ENCODE results near the gene THEM5.

The THEM5 gene

GRCh38 chr1:151838222-151839081 lies 15.1 kb downstream of the THEM5 start:
- peak overlapping the region in 5 of 11 experiments; percentile 23 to 41 (median 32); a peak in 5 of 22 replicates for H3K27ac ChIP-seq
- no peaks in the 10 kb centered on the region for H3K36me3 ChIP-seq
- H3K4me1 ChIP-seq, result peaks cover 53 to 70% (median 65%) of the 10 kb centered on the region in 10 experiments
- peak overlapping the region; percentile 92 to 100 (median 98) for H3K4me2 ChIP-seq
- H3K9ac ChIP-seq, result peak overlapping the region; percentile 24 to 70 (median 60); a peak in 21 of 22 replicates
- H3K9me3 ChIP-seq (replicated peaks in 1 of 11), result no peaks in the 10 kb centered on the region
- H3K4me3 ChIP-seq, result peak overlapping the region; percentile 47 to 72 (median 60)
- H4K20me1 ChIP-seq, result peaks cover 0 to 38% (median 19%) of the 10 kb centered on the region in 11 experiments; a peak in 13 of 22 replicates
- no peak for TF ChIP-seq Cebpa-rat (IDR thresholded peaks at IDR 0.05)
- peaks cover 42 to 75% (median 61%) of the 10 kb centered on the region in 11 experiments for H3K27me3 ChIP-seq

- H3K27ac ChIP-seq, result peak overlapping the region in 2 of 11 experiments; percentile 35 to 41; a peak in 2 of 22 replicates
- peak overlapping the region; percentile 47 to 72 (median 60) for H3K4me3 ChIP-seq
- peak overlapping the region; percentile 92 to 100 (median 98) for H3K4me2 ChIP-seq
- peaks cover 42 to 72% (median 61%) of the 10 kb centered on the region in 11 experiments for H3K27me3 ChIP-seq
- no peaks in the 10 kb centered on the region for H3K9me3 ChIP-seq (replicated peaks in 1 of 11)
- peaks cover 59 to 74% (median 70%) of the 10 kb centered on the region in 10 experiments for H3K4me1 ChIP-seq
- TF ChIP-seq Cebpa-rat (IDR thresholded peaks at IDR 0.05), result no peak
- peak overlapping the region; percentile 24 to 70 (median 60); a peak in 20 of 22 replicates for H3K9ac ChIP-seq
- no peaks in the 10 kb centered on the region for H3K36me3 ChIP-seq
- peaks cover 0 to 38% (median 19%) of the 10 kb centered on the region in 11 experiments; a peak in 13 of 22 replicates for H4K20me1 ChIP-seq
Measured at GRCh38 chr1:151837884-151838221, 15.7 kb downstream of the THEM5 start.

- H3K9ac ChIP-seq, result peak overlapping the region in 2 of 11 experiments; percentile 17 to 70; a peak in 1 of 22 replicates
- H3K36me3 ChIP-seq, result no peaks in the 10 kb centered on the region
- H4K20me1 ChIP-seq, result peaks cover 0 to 38% (median 19%) of the 10 kb centered on the region in 11 experiments; a peak in 13 of 22 replicates
- H3K27ac ChIP-seq, result no peak overlapping the region; a peak in 1 of 22 replicates
- no peaks in the 10 kb centered on the region for H3K9me3 ChIP-seq (replicated peaks in 1 of 11)
- peaks cover 65 to 80% (median 77%) of the 10 kb centered on the region in 10 experiments for H3K4me1 ChIP-seq
- peak overlapping the region; percentile 92 to 100 (median 98) for H3K4me2 ChIP-seq
- no peak for TF ChIP-seq Cebpa-rat (IDR thresholded peaks at IDR 0.05)
- peaks cover 42 to 66% (median 61%) of the 10 kb centered on the region in 11 experiments for H3K27me3 ChIP-seq
- H3K4me3 ChIP-seq, result peak overlapping the region in 2 of 10 experiments; percentile 19 to 62; a peak in 2 of 20 replicates
Measured at GRCh38 chr1:151837197-151837596, 16.3 kb downstream of the THEM5 start.

GRCh38 chr1:151835596-151835995 lies 17.9 kb downstream of the THEM5 start:
- Histone ChIP-seq H4K20me1 (peaks cover 0 to 37% (median 19%) of the 10 kb centered on the region in 11 experiments; a peak in 13 of 22 replicates), H3K27me3 (peaks cover 37 to 50% (median 47%) of the 10 kb centered on the region in 11 experiments), H3K4me1 (peaks cover 78 to 96% (median 92%) of the 10 kb centered on the region in 10 experiments), H3K27ac (no peak overlapping the region), H3K4me3 (no peak overlapping the region), H3K9me3 (replicated peaks in 1 of 11) (no peaks in the 10 kb centered on the region), H3K36me3 (no peaks in the 10 kb centered on the region), H3K4me2 (peak overlapping the region in 8 of 11 experiments; percentile 37 to 100 (median 96); a peak in 13 of 22 replicates), H3K9ac (no peak overlapping the region)
- TF ChIP-seq Cebpa-rat (IDR thresholded peaks at IDR 0.05), result no peak

GRCh38 chr1:151834239-151834638 lies 19.3 kb downstream of the THEM5 start:
- no peaks in the 10 kb centered on the region for H3K9me3 ChIP-seq (replicated peaks in 1 of 11)
- peaks cover 87 to 100% (median 97%) of the 10 kb centered on the region in 10 experiments for H3K4me1 ChIP-seq
- H3K36me3 ChIP-seq, result no peaks in the 10 kb centered on the region
- H3K4me3 ChIP-seq, result peak overlapping the region in 1 of 10 experiments; percentile 9; a peak in 1 of 20 replicates
- peaks cover 0 to 32% (median 19%) of the 10 kb centered on the region in 11 experiments; a peak in 14 of 22 replicates for H4K20me1 ChIP-seq
- peaks cover 23 to 36% (median 33%) of the 10 kb centered on the region in 11 experiments for H3K27me3 ChIP-seq
- peak overlapping the region in 3 of 11 experiments; percentile 10 to 20 (median 19); a peak in 4 of 22 replicates for H3K9ac ChIP-seq
- H3K27ac ChIP-seq, result peak overlapping the region in 2 of 11 experiments; percentile 27 to 43; a peak in 2 of 22 replicates
- peak overlapping the region; percentile 68 to 100 (median 87) for H3K4me2 ChIP-seq
- TF ChIP-seq Cebpa-rat (IDR thresholded peaks at IDR 0.05), result no peak

- Histone ChIP-seq H3K27ac (peak overlapping the region in 2 of 11 experiments; percentile 27 to 43; a peak in 1 of 22 replicates), H3K4me3 (peak overlapping the region in 1 of 10 experiments; percentile 9; a peak in 1 of 20 replicates), H3K4me1 (peaks cover 87 to 100% (median 97%) of the 10 kb centered on the region in 10 experiments), H3K9me3 (replicated peaks in 1 of 11) (no peaks in the 10 kb centered on the region), H3K9ac (0 out of 22 replicates have a peak overlapping the region, but pooled peaks of 3 of the 11 experiments have one; percentile 10 to 20 (median 19)), H4K20me1 (peaks cover 0 to 27% (median 14%) of the 10 kb centered on the region in 11 experiments; a peak in 13 of 22 replicates), H3K27me3 (peaks cover 14 to 27% (median 24%) of the 10 kb centered on the region in 11 experiments), H3K36me3 (no peaks in the 10 kb centered on the region), H3K4me2 (peak overlapping the region; percentile 73 to 100 (median 96))
- TF ChIP-seq Cebpa-rat (IDR thresholded peaks at IDR 0.05), result no peak
Measured at GRCh38 chr1:151833172-151833900, 20.2 kb downstream of the THEM5 start.

- H3K9me3 ChIP-seq (replicated peaks in 1 of 11), result no peaks in the 10 kb centered on the region
- peaks cover 5 to 18% (median 15%) of the 10 kb centered on the region in 11 experiments for H3K27me3 ChIP-seq
- TF ChIP-seq Cebpa-rat (IDR thresholded peaks at IDR 0.05), result no peak
- H3K9ac ChIP-seq, result no peak overlapping the region; a peak in 2 of 22 replicates
- peaks cover 0 to 20% (median 5%) of the 10 kb centered on the region in 11 experiments; a peak in 12 of 22 replicates for H4K20me1 ChIP-seq
- peaks cover 87 to 100% (median 97%) of the 10 kb centered on the region in 10 experiments for H3K4me1 ChIP-seq
- H3K4me3 ChIP-seq, result no peak overlapping the region
- peak overlapping the region; percentile 43 to 100 (median 96) for H3K4me2 ChIP-seq
- no peak overlapping the region for H3K27ac ChIP-seq
- no peaks in the 10 kb centered on the region for H3K36me3 ChIP-seq
Measured at GRCh38 chr1:151832318-151832980, 21.1 kb downstream of the THEM5 start.

GRCh38 chr1:151831605-151832004 lies 21.9 kb downstream of the THEM5 start, which contains the start of gene RORC:
Gene RORC, minus strand, starts transcription at chr1:151831802. Its CDS starts 38 bp downstream, at chr1:151831764.
- Histone ChIP-seq H3K4me3 (no peak within 1 kb of the TSS), H3K4me1 (peaks cover 84 to 100% (median 96%) of the 10 kb centered on the region in 10 experiments), H4K20me1 (peaks cover 0 to 12% (median 0%) of the 10 kb centered on the region in 11 experiments; a peak in 4 of 22 replicates), H3K27ac (no peak within 1 kb of the TSS), H3K27me3 (peaks cover 0 to 10% (median 7%) of the 10 kb centered on the region in 11 experiments; a peak in 18 of 22 replicates), H3K36me3 (no peaks in the 10 kb centered on the region), H3K4me2 (peak within 1 kb of the TSS; percentile 65 to 100 (median 97)), H3K9me3 (replicated peaks in 1 of 11) (no peaks in the 10 kb centered on the region), H3K9ac (peak within 1 kb of the TSS in 1 of 11 experiments; percentile 19; a peak in 2 of 22 replicates)
- TF ChIP-seq Cebpa-rat (IDR thresholded peaks at IDR 0.05), result no peak
